ENCODE measurements around the gene XCR1.
"Not testable (repeated sequence)": the region's sequence is repeated elsewhere in the genome, so short reads cannot be mapped to it uniquely, and the experiment has no call there.

The XCR1 gene

GRCh38 chr3:46052531-46052930 is 25.2 kb upstream of the XCR1 start:
- CTCF ChIA-PET, result no interaction called here
- TF ChIP-seq SUZ12 (IDR thresholded peaks at IDR 0.05), result no peak
- TF ChIP-seq FOXK2 (IDR thresholded peaks at IDR 0.05), result no peak
- TF ChIP-seq HDGF (IDR thresholded peaks at IDR 0.05; ENCODE audit: borderline replicate concordance), result no peak
- TF ChIP-seq SP1 (IDR thresholded peaks at IDR 0.05), result no peak
- TF ChIP-seq ZNF384 (IDR thresholded peaks at IDR 0.05), result no peak
- TF ChIP-seq, protein P1, sequence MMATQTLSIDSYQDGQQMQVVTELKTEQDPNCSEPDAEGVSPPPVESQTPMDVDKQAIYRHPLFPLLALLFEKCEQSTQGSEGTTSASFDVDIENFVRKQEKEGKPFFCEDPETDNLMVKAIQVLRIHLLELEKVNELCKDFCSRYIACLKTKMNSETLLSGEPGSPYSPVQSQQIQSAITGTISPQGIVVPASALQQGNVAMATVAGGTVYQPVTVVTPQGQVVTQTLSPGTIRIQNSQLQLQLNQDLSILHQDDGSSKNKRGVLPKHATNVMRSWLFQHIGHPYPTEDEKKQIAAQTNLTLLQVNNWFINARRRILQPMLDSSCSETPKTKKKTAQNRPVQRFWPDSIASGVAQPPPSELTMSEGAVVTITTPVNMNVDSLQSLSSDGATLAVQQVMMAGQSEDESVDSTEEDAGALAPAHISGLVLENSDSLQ (IDR thresholded peaks at IDR 0.05), result no peak
- TF ChIP-seq CTBP1 (IDR thresholded peaks at IDR 0.05; ENCODE audit: borderline replicate concordance), result no peak
- TF ChIP-seq ELF4 (IDR thresholded peaks at IDR 0.05), result no peak
- POLR2A ChIA-PET, result no interaction called here
- no peak for DNase-seq (ENCODE audit: extremely low spot score)

GRCh38 chr3:46049093-46049492 is 21.8 kb upstream of the XCR1 start:
- ChIA-PET CTCF (no interaction called here), POLR2A (no interaction called here)
- no peak for DNase-seq (ENCODE audit: extremely low spot score)
- TF ChIP-seq SUZ12 (IDR thresholded peaks at IDR 0.05), result no peak
- no peak for TF ChIP-seq L3MBTL2 (conservative IDR thresholded peaks at IDR 0.05)
- TF ChIP-seq FOXM1 (IDR thresholded peaks at IDR 0.05; ENCODE audit: borderline replicate concordance), result no peak
- no peak for TF ChIP-seq FOXA1 (IDR thresholded peaks at IDR 0.05)
- TF ChIP-seq ZNF384 (IDR thresholded peaks at IDR 0.05), result no peak
- TF ChIP-seq ELF4 (IDR thresholded peaks at IDR 0.05), result no peak
- TF ChIP-seq BHLHE40 (IDR thresholded peaks at IDR 0.05; ENCODE audit: borderline replicate concordance), result no peak
- no peak for TF ChIP-seq TARDBP (IDR thresholded peaks at IDR 0.05)
- TF ChIP-seq, protein P1 (IDR thresholded peaks at IDR 0.05), result no peak
- no peak for TF ChIP-seq ARNT (IDR thresholded peaks at IDR 0.05)
- no peak for TF ChIP-seq HDGF (IDR thresholded peaks at IDR 0.05; ENCODE audit: borderline replicate concordance)
- TF ChIP-seq FOXK2 (IDR thresholded peaks at IDR 0.05), result no peak

GRCh38 chr3:46046231-46046630 is 18.9 kb upstream of the XCR1 start:
- DNase-seq (ENCODE audit: extremely low spot score); POLR2A ChIA-PET; CTCF ChIA-PET: not testable (repeated sequence)

DNA sequence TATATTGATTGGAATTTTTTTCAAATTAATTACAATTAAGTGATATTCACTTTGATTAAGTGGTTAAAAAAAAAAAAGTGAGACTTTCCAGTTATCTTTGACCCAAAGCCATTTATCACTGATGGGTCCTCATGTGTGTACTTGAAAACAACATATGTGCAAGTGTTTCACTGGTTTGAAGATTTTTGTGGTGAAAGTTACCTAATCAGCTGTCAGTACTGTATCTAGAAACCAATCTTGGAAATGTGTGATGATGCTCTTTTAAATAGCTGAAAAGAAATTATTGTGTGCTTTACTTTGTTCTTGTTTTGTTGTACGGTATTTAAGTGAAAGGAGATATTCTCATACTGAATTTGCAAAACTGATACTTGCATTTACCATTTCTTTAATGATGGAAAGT is 11.6 kb upstream of the XCR1 start:
- DNase-seq (ENCODE audit: extremely low spot score), result no peak
- TF ChIP-seq SP1 (IDR thresholded peaks at IDR 0.05), result no peak
- no peak for TF ChIP-seq FOXM1 (IDR thresholded peaks at IDR 0.05; ENCODE audit: borderline replicate concordance)
- TF ChIP-seq L3MBTL2 (conservative IDR thresholded peaks at IDR 0.05), result no peak
- TF ChIP-seq NFRKB (IDR thresholded peaks at IDR 0.05), result no peak
- TF ChIP-seq TARDBP (IDR thresholded peaks at IDR 0.05), result no peak
- no peak for TF ChIP-seq ELF4 (IDR thresholded peaks at IDR 0.05)
- TF ChIP-seq, protein P1 (IDR thresholded peaks at IDR 0.05), result no peak
- no peak for TF ChIP-seq CTBP1 (IDR thresholded peaks at IDR 0.05; ENCODE audit: borderline replicate concordance)
- TF ChIP-seq ZNF384 (IDR thresholded peaks at IDR 0.05), result no peak
- TF ChIP-seq FOXK2 (IDR thresholded peaks at IDR 0.05), result no peak
- TF ChIP-seq FOXA1 (IDR thresholded peaks at IDR 0.05), result no peak
- no peak for TF ChIP-seq BHLHE40 (IDR thresholded peaks at IDR 0.05; ENCODE audit: borderline replicate concordance)
- no peak for TF ChIP-seq HDGF (IDR thresholded peaks at IDR 0.05; ENCODE audit: borderline replicate concordance)
- CTCF ChIA-PET, result no interaction called here
- POLR2A ChIA-PET, result no interaction called here

DNA sequence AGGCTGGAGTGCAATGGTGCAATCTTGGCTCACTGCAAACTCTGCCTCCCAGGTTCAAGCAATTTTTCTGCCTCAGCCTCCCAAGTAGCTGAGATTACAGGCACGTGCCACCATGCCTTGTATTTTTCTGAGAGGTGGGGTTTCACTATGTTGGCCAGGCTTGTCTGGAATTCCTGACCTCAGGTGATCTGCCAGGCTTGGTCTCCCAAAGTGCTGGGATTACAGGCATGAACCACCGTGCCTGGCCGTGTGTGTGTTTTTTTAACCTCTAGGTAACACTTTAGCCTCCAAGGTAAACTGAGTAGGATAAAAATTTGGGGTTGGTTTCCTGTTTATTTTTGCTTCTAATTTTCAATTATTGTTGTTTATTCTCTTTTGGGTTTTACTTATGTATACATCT is 10.8 kb upstream of the XCR1 start:
- POLR2A ChIA-PET; DNase-seq (ENCODE audit: extremely low spot score); CTCF ChIA-PET: not testable (repeated sequence)

DNA sequence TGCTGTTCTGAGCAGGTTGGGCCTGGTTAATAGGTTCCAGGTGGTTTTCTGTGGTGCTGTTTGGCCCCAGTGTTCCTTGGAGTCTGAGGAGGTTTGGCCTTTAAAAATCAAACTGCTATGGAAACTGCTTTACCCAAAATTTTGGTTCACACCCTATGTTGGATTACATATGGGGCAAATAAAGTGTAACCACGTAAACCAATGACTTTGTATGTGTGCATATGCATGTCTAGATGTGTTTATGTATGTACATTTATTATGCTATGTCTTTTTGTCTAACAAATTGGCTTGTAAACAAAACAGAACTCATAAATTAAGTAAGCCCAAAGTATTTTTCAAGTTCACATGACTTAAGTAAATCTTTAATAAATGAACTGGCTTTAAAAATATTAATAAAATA is 8.9 kb upstream of the XCR1 start:
- DNase-seq (ENCODE audit: extremely low spot score), result no peak
- ChIA-PET POLR2A (no interaction called here), CTCF (no interaction called here)
- no peak for TF ChIP-seq NFRKB (IDR thresholded peaks at IDR 0.05)
- TF ChIP-seq FOXK2 (IDR thresholded peaks at IDR 0.05), result no peak
- no peak for TF ChIP-seq CTBP1 (IDR thresholded peaks at IDR 0.05; ENCODE audit: borderline replicate concordance)
- TF ChIP-seq ZNF384 (IDR thresholded peaks at IDR 0.05), result no peak
- no peak for TF ChIP-seq ARNT (IDR thresholded peaks at IDR 0.05)
- no peak for TF ChIP-seq ELF4 (IDR thresholded peaks at IDR 0.05)
- TF ChIP-seq SP1 (IDR thresholded peaks at IDR 0.05), result no peak
- no peak for TF ChIP-seq FOXA1 (IDR thresholded peaks at IDR 0.05)
- no peak for TF ChIP-seq TARDBP (IDR thresholded peaks at IDR 0.05)
- TF ChIP-seq, protein P1 (IDR thresholded peaks at IDR 0.05), result no peak
- no peak for TF ChIP-seq L3MBTL2 (conservative IDR thresholded peaks at IDR 0.05)
- TF ChIP-seq SUZ12 (IDR thresholded peaks at IDR 0.05), result no peak
- no peak for TF ChIP-seq BHLHE40 (IDR thresholded peaks at IDR 0.05; ENCODE audit: borderline replicate concordance)
- no peak for TF ChIP-seq LEF1 (IDR thresholded peaks at IDR 0.05; ENCODE audit: borderline replicate concordance)
- TF ChIP-seq HDGF (IDR thresholded peaks at IDR 0.05; ENCODE audit: borderline replicate concordance), result no peak
- TF ChIP-seq FOXM1 (IDR thresholded peaks at IDR 0.05; ENCODE audit: borderline replicate concordance), result no peak

- no peak for TF ChIP-seq LEF1 (IDR thresholded peaks at IDR 0.05; ENCODE audit: borderline replicate concordance)
- no peak for TF ChIP-seq FOXM1 (IDR thresholded peaks at IDR 0.05; ENCODE audit: borderline replicate concordance)
- TF ChIP-seq FOXA1 (IDR thresholded peaks at IDR 0.05), result no peak
- no peak for TF ChIP-seq NFRKB (IDR thresholded peaks at IDR 0.05)
- no peak for TF ChIP-seq SP1 (IDR thresholded peaks at IDR 0.05)
- TF ChIP-seq ARNT (IDR thresholded peaks at IDR 0.05), result no peak
- TF ChIP-seq L3MBTL2 (conservative IDR thresholded peaks at IDR 0.05), result no peak
- ChIA-PET POLR2A (no interaction called here), CTCF (no interaction called here)
- DNase-seq (ENCODE audit: extremely low spot score), result no peak
These were observed 4.5 kb upstream of the XCR1 start for GRCh38 chr3:46031747-46032146.
